Endothelial cell of umbilical vein (primary cell): ENCODE measurements around the gene NR6A1. TPM values are rescaled to one million over a fixed set of nuclear protein-coding genes. Genes with fewer than 3 reads are reported as not detected.
"Not testable (repeated sequence)": the region's sequence is repeated elsewhere in the genome, so short reads cannot be mapped to it uniquely, and the experiment has no call there.

Experiments used
- BruUV-seq: library from RNA; stranded (reverse); fragments of 400-500 nt; replicated peaks from 2 replicates; lab custom pipeline; 2021; lab: Mats Ljungman, UMichigan
- CTCF ChIA-PET: fragments of 300-600, 350-600 bp; sonication (Branson Sonifier 250); formaldehyde crosslinking; loops from one replicate; lab custom pipeline; 2021; ENCODE audit warnings: antibody characterized with exemption, inconsistent platforms; lab: Charles Lee
- POLR2A ChIA-PET: fragments of 300-600, 350-600 bp; sonication (Branson Sonifier 250); formaldehyde crosslinking; loops from one replicate; lab custom pipeline; 2021; ENCODE audit warnings: antibody characterized with exemption, inconsistent platforms; lab: Charles Lee
- DNase-seq: peaks from one replicate; pipeline ENCODE4 v3.0.0-alpha.2; 2011; ENCODE audit warnings: low read depth, low spot score
- FAIRE-seq: peaks from 2 replicates; lab custom pipeline; 2011; peaks lifted over from hg19 to GRCh38; lab: Jason Lieb, UNC
- H2AFZ ChIP-seq: 2 replicates; pipeline ENCODE4 v1.6.0; 2012; ENCODE audit warnings: low read depth, low read length, control low read depth, inconsistent platforms
- H3K27ac ChIP-seq: 2 replicates; pipeline ENCODE4 v1.5.1; 2011; ENCODE audit warnings: low read depth, mild to moderate bottlenecking, control low read depth, low read length, moderate library complexity; ENCODE audit not compliant: insufficient read depth
- H3K27me3 ChIP-seq, 2 experiments: 2 replicates each; pipeline versions ENCODE4 v1.6.0 to v1.6.1; 2011; ENCODE audit warnings: low read length in 2 of 2, mixed read lengths in 1 of 2; ENCODE audit not compliant: control insufficient read depth in 2 of 2, insufficient read depth in 2 of 2
- H3K36me3 ChIP-seq, 2 experiments: 2 replicates in 1 of 2; 3 replicates in 1 of 2; pipeline ENCODE4 v1.5.1; 2011; ENCODE audit warnings: low read length in 2 of 2, mild to moderate bottlenecking in 1 of 2, moderate library complexity in 1 of 2; ENCODE audit not compliant: control insufficient read depth in 2 of 2, insufficient read depth in 2 of 2; ENCODE audit errors: extremely low read depth in 1 of 2
- H3K4me1 ChIP-seq: 3 replicates; pipeline ENCODE4 v1.5.1; 2011; ENCODE audit warnings: mild to moderate bottlenecking, low read length; ENCODE audit not compliant: control insufficient read depth, insufficient read depth; ENCODE audit errors: extremely low read depth
- H3K4me2 ChIP-seq: 2 replicates; pipeline ENCODE4 v1.6.1; 2011; ENCODE audit warnings: low read length, control low read depth, mixed read lengths; ENCODE audit not compliant: insufficient read depth
- H3K4me3 ChIP-seq, 3 experiments: fragments of 200-600 bp in 1 of 3; sonication (generic), shearing (Covaris generic) in 1 of 3; replicated peaks in 1 of 3; 2 replicates each; pipeline ENCODE4 v1.5.1; 2011 to 2016; ENCODE audit warnings: control low read depth in 3 of 3, low read length in 3 of 3, mild to moderate bottlenecking in 2 of 3, inconsistent platforms in 1 of 3, low read depth in 1 of 3, moderate library complexity in 1 of 3; ENCODE audit not compliant: insufficient read depth in 1 of 3
- H3K79me2 ChIP-seq: 2 replicates; pipeline ENCODE4 v1.6.0; 2012; ENCODE audit warnings: low read length, inconsistent platforms; ENCODE audit not compliant: control insufficient read depth, insufficient read depth
- H3K9ac ChIP-seq: replicated peaks from 2 replicates; pipeline ENCODE3; 2011; ENCODE audit warnings: low read length, control low read depth; ENCODE audit not compliant: insufficient read depth; ENCODE audit errors: extremely low read depth
- H3K9me1 ChIP-seq: replicated peaks from 3 replicates; pipeline ENCODE4 v1.6.0; 2011; ENCODE audit warnings: mild to moderate bottlenecking, low read length; ENCODE audit not compliant: control insufficient read depth, insufficient read depth; ENCODE audit errors: extremely low read depth
- H3K9me3 ChIP-seq: replicated peaks from 2 replicates; pipeline ENCODE4 v1.5.1; 2012; ENCODE audit warnings: low read length, inconsistent platforms; ENCODE audit not compliant: control insufficient read depth, insufficient read depth
- H4K20me1 ChIP-seq: replicated peaks from 2 replicates; pipeline ENCODE3; 2011; ENCODE audit warnings: mild to moderate bottlenecking, low read length; ENCODE audit not compliant: control insufficient read depth, insufficient read depth; ENCODE audit errors: extremely low read depth
- FOS ChIP-seq: IDR thresholded peaks from 2 replicates; pipeline ENCODE4 v1.6.1; 2011; ENCODE audit warnings: mild to moderate bottlenecking, low read length, moderate library complexity, borderline replicate concordance; ENCODE audit not compliant: insufficient read depth
- MAX ChIP-seq: IDR thresholded peaks from 2 replicates; pipeline ENCODE4 v1.6.1; 2011; ENCODE audit not compliant: insufficient read depth, insufficient read length
- dilution Hi-C: fragments of 300-500 bp; cut with MboI; formaldehyde crosslinking; loops from one replicate; pipeline ENCODE4 v1.15.0; 2019; ENCODE audit warnings: low sequenced_read_pairs; ENCODE audit not compliant: extremely low pct_ligation_motif_present
- intact Hi-C: fragments of 100-400 bp; cut with micrococcal nuclease; formaldehyde crosslinking; loops from one replicate; pipeline ENCODE4 v1.10.0; 2022
- polyA plus RNA-seq, 4 experiments: library from polyadenylated mRNA; depleted of rRNA in 3 of 4; stranded (reverse) in 3 of 4; unstranded in 1 of 4; fragments of >200 nt; gene quantifications; 2 replicates each; pipeline versions ENCODE4 v1.2.1 to v1.2.3, GENCODE V29; 2011 to 2012; ENCODE audit warnings: missing spikeins in 1 of 4
- total RNA-seq: library from RNA; stranded (reverse); gene quantifications from 2 replicates; pipeline ENCODE4 v1.2.3, GENCODE V29; 2021

NR6A1 gene
- total and polyA plus RNA-seq, 2 donors (not counting 3 experiments of a cell fraction or from before 2014, with no cell fraction given): 0.17 to 1.2 TPM

- Histone ChIP-seq H3K27ac (no peak overlapping the region), H2AFZ (no peak overlapping the region), H3K4me3 (no peak overlapping the region), H3K36me3 (no peaks in the 10 kb centered on the region), H3K4me2 (no peak overlapping the region), H4K20me1 (no peaks in the 10 kb centered on the region), H3K9me3 (no peaks in the 10 kb centered on the region), H3K4me1 (peaks cover 7% of the 10 kb centered on the region), H3K79me2 (no peaks in the 10 kb centered on the region), H3K9me1 (no peaks in the 10 kb centered on the region), H3K9ac (no peak overlapping the region), H3K27me3 (no peaks in the 10 kb centered on the region)
- intact Hi-C loops: no loop called here
- no TSS peak for BruUV-seq
- CTCF ChIA-PET: interaction anchor here (1.3 kb wide), 1 partner anchor 122 kb away, joined by 5 read pairs; no protein-coding TSS in a partner anchor
- dilution Hi-C loops: no loop called here
- DNase-seq: no peak
- POLR2A ChIA-PET: no interaction called here
- FAIRE-seq: no peak
- no peak for TF ChIP-seq FOS
- no peak for TF ChIP-seq MAX
Measured at GRCh38 chr9:124739360-124739759, 31.8 kb downstream of the NR6A1 start.

GRCh38 chr9:124738075-124738474 is 33.0 kb downstream of the NR6A1 start:
- H3K9me1 ChIP-seq: not testable (repeated sequence)

More at GRCh38 chr9:124738075-124738474, 33.0 kb downstream of the NR6A1 start:
- H3K36me3 ChIP-seq, H3K4me1 ChIP-seq, DNase-seq, H3K79me2 ChIP-seq, H3K27me3 ChIP-seq, H3K27ac ChIP-seq, intact Hi-C loops, H3K4me2 ChIP-seq, H3K9me3 ChIP-seq, CTCF ChIA-PET, FAIRE-seq, H2AFZ ChIP-seq, H4K20me1 ChIP-seq, BruUV-seq, H3K9ac ChIP-seq, POLR2A ChIA-PET, H3K4me3 ChIP-seq, dilution Hi-C loops: not testable (repeated sequence)
